ENCODE results near the gene IL13. TPM values are rescaled to one million over a fixed set of nuclear protein-coding genes. Genes with fewer than 3 reads are reported as not detected.
A peak's percentile ranks its signal among the peaks of the same experiment; 100 is the strongest.

The IL13 gene
- total RNA-seq, 1 experiment from 2014 or later = not detected

- POLR2A ChIA-PET = no interaction called here
- H3K4me3 ChIP-seq (replicated peaks in 1 of 2; ENCODE audit: low read depth in 1 of 2, low read length in 2 of 2) = no peak overlapping the region
- no peak overlapping the region for H3K27ac ChIP-seq (ENCODE audit: low read depth, low read length)
- no peaks in the 10 kb centered on the region for H3K27me3 ChIP-seq (ENCODE audit: insufficient read depth, low read length)
- TF ChIP-seq, protein P1, sequence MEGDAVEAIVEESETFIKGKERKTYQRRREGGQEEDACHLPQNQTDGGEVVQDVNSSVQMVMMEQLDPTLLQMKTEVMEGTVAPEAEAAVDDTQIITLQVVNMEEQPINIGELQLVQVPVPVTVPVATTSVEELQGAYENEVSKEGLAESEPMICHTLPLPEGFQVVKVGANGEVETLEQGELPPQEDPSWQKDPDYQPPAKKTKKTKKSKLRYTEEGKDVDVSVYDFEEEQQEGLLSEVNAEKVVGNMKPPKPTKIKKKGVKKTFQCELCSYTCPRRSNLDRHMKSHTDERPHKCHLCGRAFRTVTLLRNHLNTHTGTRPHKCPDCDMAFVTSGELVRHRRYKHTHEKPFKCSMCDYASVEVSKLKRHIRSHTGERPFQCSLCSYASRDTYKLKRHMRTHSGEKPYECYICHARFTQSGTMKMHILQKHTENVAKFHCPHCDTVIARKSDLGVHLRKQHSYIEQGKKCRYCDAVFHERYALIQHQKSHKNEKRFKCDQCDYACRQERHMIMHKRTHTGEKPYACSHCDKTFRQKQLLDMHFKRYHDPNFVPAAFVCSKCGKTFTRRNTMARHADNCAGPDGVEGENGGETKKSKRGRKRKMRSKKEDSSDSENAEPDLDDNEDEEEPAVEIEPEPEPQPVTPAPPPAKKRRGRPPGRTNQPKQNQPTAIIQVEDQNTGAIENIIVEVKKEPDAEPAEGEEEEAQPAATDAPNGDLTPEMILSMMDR (IDR thresholded peaks at IDR 0.05 in 2 of 3, conservative IDR thresholded peaks at IDR 0.05 in 1 of 3; ENCODE audit: borderline replicate concordance in 1 of 3, insufficient read depth in 1 of 3, low read depth in 2 of 3, low read length in 2 of 3) = no peak
- no peak for TF ChIP-seq JUND (IDR thresholded peaks at IDR 0.05)
- no peak for TF ChIP-seq CEBPB (IDR thresholded peaks at IDR 0.05; ENCODE audit: low read depth)
- CTCF ChIA-PET = no interaction called here
- H3K79me2 ChIP-seq (ENCODE audit: insufficient read depth, low read length) = no peaks in the 10 kb centered on the region
- no peaks in the 10 kb centered on the region for H3K36me3 ChIP-seq (ENCODE audit: control insufficient read depth in 1 of 2, insufficient read depth in 2 of 2, low read length in 2 of 2)
- BruUV-seq (replicated peaks) = no TSS peak
- no peak overlapping the region for H3K4me2 ChIP-seq (ENCODE audit: low read length)
- DNase-seq (ENCODE audit: low read depth, low spot score) (no peak), ATAC-seq (no peak)
- H3K9ac ChIP-seq (ENCODE audit: low read length) = no peak overlapping the region
- H4K20me1 ChIP-seq (ENCODE audit: insufficient read depth) = no peaks in the 10 kb centered on the region
- no peak overlapping the region for H2AFZ ChIP-seq (ENCODE audit: low read depth, low read length, poor library complexity, severe bottlenecking)
- RAD21 ChIA-PET (ENCODE audit: low non-redundant PET in 1 of 2, low total read pairs in 2 of 2, uncharacterized antibody in 2 of 2, unreplicated experiment in 2 of 2) = no interaction called here
- peaks cover 0 to 13% of the 10 kb centered on the region in 2 experiments; a peak in 1 of 4 replicates for H3K4me1 ChIP-seq (ENCODE audit: control insufficient read depth in 1 of 2, insufficient read depth in 2 of 2, low read length in 2 of 2)
- no peaks in the 10 kb centered on the region for H3K9me2 ChIP-seq (ENCODE audit: insufficient read depth)
- intact Hi-C loops (cut with micrococcal nuclease) = no loop called here
- H3K9me3 ChIP-seq (ENCODE audit: control insufficient read depth in 1 of 2, insufficient read depth in 1 of 2, low read depth in 1 of 2, low read length in 2 of 2) = no peaks in the 10 kb centered on the region
Measured at GRCh38 chr5:132665574-132666080, 7.7 kb downstream of the IL13 start.

- BruUV-seq (replicated peaks) = no TSS peak
- Histone ChIP-seq H2AFZ (ENCODE audit: low read depth, low read length, poor library complexity, severe bottlenecking) (no peak overlapping the region), H3K4me3 (replicated peaks in 1 of 2; ENCODE audit: low read depth in 1 of 2, low read length in 2 of 2) (no peak overlapping the region), H3K4me2 (ENCODE audit: low read length) (no peak overlapping the region), H3K9me3 (ENCODE audit: control insufficient read depth in 1 of 2, insufficient read depth in 1 of 2, low read depth in 1 of 2, low read length in 2 of 2) (no peaks in the 10 kb centered on the region), H3K36me3 (ENCODE audit: control insufficient read depth in 1 of 2, insufficient read depth in 2 of 2, low read length in 2 of 2) (no peaks in the 10 kb centered on the region), H3K9me2 (ENCODE audit: insufficient read depth) (no peaks in the 10 kb centered on the region), H3K9ac (ENCODE audit: low read length) (no peak overlapping the region), H3K79me2 (ENCODE audit: insufficient read depth, low read length) (no peaks in the 10 kb centered on the region), H4K20me1 (ENCODE audit: insufficient read depth) (no peaks in the 10 kb centered on the region), H3K27ac (ENCODE audit: low read depth, low read length) (no peak overlapping the region), H3K27me3 (ENCODE audit: insufficient read depth, low read length) (no peaks in the 10 kb centered on the region), H3K4me1 (ENCODE audit: control insufficient read depth in 1 of 2, insufficient read depth in 2 of 2, low read length in 2 of 2) (peaks cover 0 to 13% of the 10 kb centered on the region in 2 experiments; a peak in 1 of 4 replicates)
- intact Hi-C loops (cut with micrococcal nuclease) = no loop called here
- ChIA-PET POLR2A (no interaction called here), RAD21 (ENCODE audit: low non-redundant PET in 1 of 2, low total read pairs in 2 of 2, uncharacterized antibody in 2 of 2, unreplicated experiment in 2 of 2) (no interaction called here), CTCF (no interaction called here)
- no peak for DNase-seq (ENCODE audit: low read depth, low spot score)
- TF ChIP-seq EGR1 (IDR thresholded peaks at IDR 0.05; ENCODE audit: low read depth) (no peak), REST (IDR thresholded peaks at IDR 0.05; ENCODE audit: low read depth) (no peak), POLR2A (IDR thresholded peaks at IDR 0.05; ENCODE audit: borderline replicate concordance, extremely low read depth, insufficient read depth, insufficient read length) (peak; percentile 14), YY1 (IDR thresholded peaks at IDR 0.05; ENCODE audit: extremely low read depth, insufficient replicate concordance, low read depth, low read length) (no peak)
- no peak for ATAC-seq
Measured at GRCh38 chr5:132666310-132667123, 8.5 kb downstream of the IL13 start.

Data from HCT116 (cell line).